Esophagus (tissue), 2 donors: ENCODE measurements around the gene PTPRT. TPM values are rescaled to one million over a fixed set of nuclear protein-coding genes. Genes with fewer than 3 reads are reported as not detected.

Experiments
- H3K27ac ChIP-seq, 2 donors: one replicate each; pipeline ENCODE4 v1.5.1; 2013; ENCODE audit warnings: low read depth in 2 of 2, mild to moderate bottlenecking in 2 of 2, inconsistent platforms in 1 of 2, low read length in 1 of 2, moderate library complexity in 1 of 2
- H3K27me3 ChIP-seq, 2 donors: one replicate each; pipeline ENCODE4 v1.6.1; 2013; ENCODE audit warnings: low read length in 2 of 2, control low read depth in 1 of 2, mild to moderate bottlenecking in 1 of 2; ENCODE audit not compliant: insufficient read depth in 2 of 2, control insufficient read depth in 1 of 2
- H3K36me3 ChIP-seq, 2 donors: one replicate each; pipeline ENCODE4 v1.6.1; 2013; ENCODE audit warnings: low read length in 1 of 2; ENCODE audit not compliant: control insufficient read depth in 2 of 2, insufficient read depth in 2 of 2
- H3K4me1 ChIP-seq, 2 donors: one replicate each; pipeline ENCODE4 v1.6.1; 2013; ENCODE audit warnings: low read length in 1 of 2; ENCODE audit not compliant: control insufficient read depth in 2 of 2, insufficient read depth in 2 of 2
- H3K4me3 ChIP-seq, 2 donors: one replicate each; pipeline ENCODE4 v1.5.1; 2013; ENCODE audit warnings: low read length in 2 of 2, mild to moderate bottlenecking in 2 of 2, low read depth in 1 of 2, moderate library complexity in 1 of 2
- H3K9me3 ChIP-seq, 2 donors: one replicate each; pipeline ENCODE4 v1.6.1; 2013; ENCODE audit warnings: mild to moderate bottlenecking in 2 of 2, low read depth in 1 of 2, low read length in 1 of 2, moderate library complexity in 1 of 2; ENCODE audit not compliant: control insufficient read depth in 2 of 2, insufficient read depth in 1 of 2
- WGBS, 2 donors: extraction: QIAGEN DNeasy Blood & Tissue Kit; methylation state at CpG; one replicate each; pipeline ENCODE4 v1.1.7; 2013; 5-methylcytosine and 5-hydroxymethylcytosine counted together
- polyA plus RNA-seq, 2 donors: library from polyadenylated mRNA; stranded (reverse); fragments of 200-250 nt; gene quantifications; one replicate each; pipeline ENCODE4 v1.2.3, GENCODE V29; 2013
- donor health status: healthy with polysubstance abuse.
- donor health status: Bipolar disorder and iron deficiency.

The PTPRT gene
- polyA plus RNA-seq, 2 donors, result under 0.01 TPM

- 18 to 29% methylated on average over 3 of the region's 3 CpGs for WGBS, 2 donors
- Histone ChIP-seq H3K36me3 (no peaks in the 10 kb centered on the region), H3K9me3 (peaks cover 0 to 2% of the 10 kb centered on the region in 2 donors), H3K4me1 (no peaks in the 10 kb centered on the region), H3K4me3 (no peak overlapping the region), H3K27me3 (no peaks in the 10 kb centered on the region), H3K27ac (no peak overlapping the region)
These were observed 165.9 kb downstream of the PTPRT start for GRCh38 chr20:43023836-43024235.

DNA sequence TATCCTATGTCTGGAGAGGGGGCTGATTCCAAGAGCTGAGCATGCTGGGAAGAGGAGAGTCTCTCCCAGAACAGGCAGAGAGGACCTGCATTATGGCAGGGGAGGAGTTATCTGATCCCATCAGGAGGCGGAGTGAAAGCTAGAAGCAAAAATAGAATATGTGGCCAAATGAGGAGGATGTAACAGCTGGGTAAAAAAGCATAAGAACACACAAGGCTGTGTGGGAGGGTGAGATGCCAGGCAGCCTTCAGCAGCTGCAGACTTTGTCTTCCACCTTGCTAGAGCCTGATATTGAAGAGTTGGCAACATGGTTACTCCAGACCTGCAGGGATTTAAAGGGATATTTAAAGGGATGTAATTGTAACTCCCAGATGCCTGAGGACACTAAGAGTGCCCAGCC is 167.1 kb downstream of the PTPRT start:
- Histone ChIP-seq H3K27me3 (no peaks in the 10 kb centered on the region), H3K4me1 (no peaks in the 10 kb centered on the region), H3K36me3 (no peaks in the 10 kb centered on the region), H3K27ac (no peak overlapping the region), H3K4me3 (no peak overlapping the region), H3K9me3 (peaks cover 0 to 2% of the 10 kb centered on the region in 2 donors)
- WGBS, 2 donors, result 86 to 89% methylated on average over 1 of the region's 1 CpG

DNA sequence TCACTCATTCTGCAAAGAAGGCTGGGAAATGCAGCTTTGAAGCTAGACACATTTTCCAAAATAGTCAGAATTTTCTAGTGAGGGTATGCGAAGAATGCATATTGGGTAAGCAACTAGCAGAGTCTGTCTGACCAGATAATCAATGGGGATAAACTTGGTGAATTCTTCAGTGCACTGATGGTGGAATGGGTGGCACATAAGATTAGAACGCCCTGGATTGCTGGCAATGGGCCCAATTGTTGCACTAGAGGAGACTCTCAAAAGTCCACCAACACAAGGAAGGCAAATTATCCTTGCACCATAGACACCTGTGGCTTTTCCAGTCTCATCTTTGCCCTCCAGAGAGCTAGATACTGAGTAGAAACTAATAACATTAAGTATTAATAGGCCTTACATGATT is 167.6 kb downstream of the PTPRT start:
- Histone ChIP-seq H3K36me3 (no peaks in the 10 kb centered on the region), H3K27me3 (no peaks in the 10 kb centered on the region)
- WGBS, 2 donors, result 79 to 85% methylated on average over 2 of the region's 2 CpGs

DNA sequence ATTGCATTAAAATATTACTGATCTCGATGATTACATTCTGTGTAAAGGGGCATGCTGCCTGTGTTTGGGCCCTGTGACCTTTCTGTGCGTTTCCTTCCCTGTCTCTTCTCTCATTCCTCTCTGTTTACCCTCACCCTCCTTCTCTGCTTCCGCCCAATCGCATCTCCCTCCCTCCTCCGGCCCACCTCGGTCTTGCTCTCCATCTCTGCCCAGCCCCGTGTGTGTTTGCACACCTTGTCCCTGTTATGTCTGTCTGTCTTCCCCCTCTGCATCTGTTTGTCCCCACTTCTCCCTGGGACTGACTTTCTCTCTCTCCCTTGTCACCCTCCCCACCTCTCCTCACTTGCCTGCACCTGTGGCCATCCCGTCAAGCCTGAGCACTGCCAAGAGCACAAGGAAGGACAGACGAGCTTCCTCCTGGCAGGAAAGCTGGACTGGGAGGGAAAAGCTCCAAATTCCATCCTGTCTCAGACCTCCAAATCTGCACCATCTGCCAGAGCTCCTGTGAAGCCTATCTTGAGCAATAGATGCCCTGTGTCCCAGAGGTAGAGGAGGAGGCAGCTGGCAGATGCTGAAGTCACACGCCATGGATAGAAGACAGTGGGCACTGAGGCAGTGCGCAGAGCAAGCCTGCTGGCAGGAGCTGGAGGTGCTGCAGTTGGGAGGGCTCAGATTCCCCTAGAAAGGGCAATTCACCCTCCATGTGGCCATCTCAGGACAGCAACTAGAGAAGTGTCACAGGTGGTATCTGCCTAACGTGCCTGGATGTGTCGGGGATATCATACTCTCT is 172.3 kb downstream of the PTPRT start:
- Histone ChIP-seq H3K4me3 (no peak overlapping the region), H3K36me3 (no peaks in the 10 kb centered on the region), H3K4me1 (no peaks in the 10 kb centered on the region), H3K27me3 (no peaks in the 10 kb centered on the region), H3K9me3 (no peaks in the 10 kb centered on the region), H3K27ac (no peak overlapping the region)
- WGBS, 2 donors, result 42 to 47% methylated on average over 13 of the region's 13 CpGs

More for the DNA sequence above, 167.6 kb downstream of the PTPRT start:
- Histone ChIP-seq H3K9me3 (no peaks in the 10 kb centered on the region), H3K4me3 (no peak overlapping the region), H3K27ac (no peak overlapping the region), H3K4me1 (no peaks in the 10 kb centered on the region)

GRCh38 chr20:43016257-43016656 is 173.4 kb downstream of the PTPRT start:
- H3K27ac ChIP-seq, result no peak overlapping the region
- H3K36me3 ChIP-seq, result no peaks in the 10 kb centered on the region
- 54 to 69% methylated on average over 4 of the region's 4 CpGs for WGBS, 2 donors
- no peaks in the 10 kb centered on the region for H3K4me1 ChIP-seq
- no peaks in the 10 kb centered on the region for H3K27me3 ChIP-seq
- no peaks in the 10 kb centered on the region for H3K9me3 ChIP-seq
- no peak overlapping the region for H3K4me3 ChIP-seq

DNA sequence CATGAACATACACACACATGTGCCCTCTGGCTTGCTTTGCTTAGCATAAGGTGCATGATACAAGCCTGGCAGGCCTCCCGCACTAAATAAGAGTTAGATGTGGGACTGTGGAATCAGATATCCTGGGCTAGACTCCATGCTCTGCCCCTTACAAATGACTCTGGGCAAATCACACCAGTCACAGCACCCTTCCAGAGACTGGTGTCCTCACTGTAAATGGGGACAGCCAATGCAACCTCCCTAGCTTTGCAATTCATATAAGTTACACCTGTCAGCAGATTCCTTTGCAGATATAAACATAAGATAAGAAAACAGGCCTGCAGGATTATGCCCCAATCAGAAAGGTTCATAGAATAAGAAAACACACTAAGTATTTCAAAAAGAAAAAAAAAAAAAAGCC is 174.1 kb downstream of the PTPRT start:
- Histone ChIP-seq H3K9me3 (no peaks in the 10 kb centered on the region), H3K4me3 (no peak overlapping the region), H3K27me3 (no peaks in the 10 kb centered on the region), H3K4me1 (no peaks in the 10 kb centered on the region), H3K36me3 (no peaks in the 10 kb centered on the region), H3K27ac (no peak overlapping the region)
- 85 to 91% methylated on average over 1 of the region's 1 CpG for WGBS, 2 donors

- peaks cover 0 to 2% of the 10 kb centered on the region in 2 donors for H3K9me3 ChIP-seq
- 76 to 80% methylated on average over 6 of the region's 6 CpGs for WGBS, 2 donors
- H3K27me3 ChIP-seq, result no peaks in the 10 kb centered on the region
- H3K4me3 ChIP-seq, result no peak overlapping the region
- H3K4me1 ChIP-seq, result no peaks in the 10 kb centered on the region
- no peaks in the 10 kb centered on the region for H3K36me3 ChIP-seq
- no peak overlapping the region for H3K27ac ChIP-seq
These were observed 175.5 kb downstream of the PTPRT start for GRCh38 chr20:43014206-43014605.

DNA sequence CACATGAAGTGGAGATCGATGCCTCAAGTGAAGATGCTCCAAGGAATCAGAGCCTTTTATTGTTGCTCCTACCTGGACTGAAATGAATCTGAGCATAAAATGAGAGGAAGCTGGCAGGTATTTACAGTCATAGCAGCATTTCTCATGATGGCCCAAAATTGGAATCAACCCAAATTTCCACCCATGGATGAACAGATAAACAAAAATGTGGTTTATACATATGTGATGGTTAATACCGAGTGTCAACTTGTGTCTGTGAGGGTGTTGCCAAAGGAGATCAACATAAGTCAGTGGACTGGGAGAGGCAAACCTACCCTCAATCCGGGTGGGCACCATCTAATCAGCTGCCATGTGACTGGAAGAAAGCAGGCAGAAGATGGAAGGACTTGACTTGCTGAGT is 178.2 kb downstream of the PTPRT start:
- Histone ChIP-seq H3K4me1 (no peaks in the 10 kb centered on the region), H3K4me3 (no peak overlapping the region), H3K27me3 (no peaks in the 10 kb centered on the region), H3K9me3 (peaks cover 0 to 2% of the 10 kb centered on the region in 2 donors), H3K27ac (no peak overlapping the region), H3K36me3 (no peaks in the 10 kb centered on the region)
- 82 to 88% methylated on average over 3 of the region's 3 CpGs for WGBS, 2 donors

DNA sequence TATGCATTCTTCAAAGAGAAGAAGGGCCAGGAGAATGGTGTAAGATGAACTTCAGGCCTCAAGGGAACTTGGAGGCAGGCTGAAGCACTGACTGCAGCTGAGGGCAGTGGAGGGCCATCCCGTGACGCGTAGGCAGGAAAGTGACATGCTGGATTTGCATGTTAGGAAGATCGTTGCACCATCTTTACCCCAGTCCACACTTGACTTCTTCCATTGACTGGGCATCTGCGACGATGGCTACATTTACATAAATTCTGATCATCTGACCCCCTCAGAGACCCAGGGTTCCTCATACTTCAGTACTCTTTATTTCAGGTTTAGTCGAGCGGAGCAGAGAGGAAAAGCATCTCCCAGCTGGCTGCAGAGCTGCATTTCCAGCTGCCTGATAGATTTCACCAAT is 180.2 kb downstream of the PTPRT start:
- WGBS, 2 donors, result 94 to 95% methylated on average over 8 of the region's 8 CpGs
- H3K9me3 ChIP-seq, result peaks cover 0 to 2% of the 10 kb centered on the region in 2 donors

GRCh38 chr20:43007525-43007924 is 182.2 kb downstream of the PTPRT start:
- no peaks in the 10 kb centered on the region for H3K27me3 ChIP-seq
- no peak overlapping the region for H3K27ac ChIP-seq
- H3K36me3 ChIP-seq, result no peaks in the 10 kb centered on the region
- H3K9me3 ChIP-seq, result peaks cover 0 to 2% of the 10 kb centered on the region in 2 donors
- H3K4me1 ChIP-seq, result no peaks in the 10 kb centered on the region
- H3K4me3 ChIP-seq, result no peak overlapping the region
- 71 to 73% methylated on average over 5 of the region's 5 CpGs for WGBS, 2 donors

More for the DNA sequence above, 180.2 kb downstream of the PTPRT start:
- H3K27ac ChIP-seq, result no peak overlapping the region
- H3K4me1 ChIP-seq, result no peaks in the 10 kb centered on the region
- no peaks in the 10 kb centered on the region for H3K36me3 ChIP-seq
- no peaks in the 10 kb centered on the region for H3K27me3 ChIP-seq
- H3K4me3 ChIP-seq, result no peak overlapping the region
